GM12892 (cell line): ENCODE data around the gene SQSTM1.

ENCODE experiments used
- POLR2AphosphoS5 ChIP-seq: IDR thresholded peaks from 2 replicates; pipeline ENCODE4 v1.6.1; 2011; ENCODE audit warnings: low read depth, low read length, control low read depth
- TAF1 ChIP-seq: IDR thresholded peaks from 2 replicates; pipeline ENCODE4 v1.6.1; 2011; ENCODE audit warnings: low read depth, mild to moderate bottlenecking, control low read depth, low read length, borderline replicate concordance

DNA sequence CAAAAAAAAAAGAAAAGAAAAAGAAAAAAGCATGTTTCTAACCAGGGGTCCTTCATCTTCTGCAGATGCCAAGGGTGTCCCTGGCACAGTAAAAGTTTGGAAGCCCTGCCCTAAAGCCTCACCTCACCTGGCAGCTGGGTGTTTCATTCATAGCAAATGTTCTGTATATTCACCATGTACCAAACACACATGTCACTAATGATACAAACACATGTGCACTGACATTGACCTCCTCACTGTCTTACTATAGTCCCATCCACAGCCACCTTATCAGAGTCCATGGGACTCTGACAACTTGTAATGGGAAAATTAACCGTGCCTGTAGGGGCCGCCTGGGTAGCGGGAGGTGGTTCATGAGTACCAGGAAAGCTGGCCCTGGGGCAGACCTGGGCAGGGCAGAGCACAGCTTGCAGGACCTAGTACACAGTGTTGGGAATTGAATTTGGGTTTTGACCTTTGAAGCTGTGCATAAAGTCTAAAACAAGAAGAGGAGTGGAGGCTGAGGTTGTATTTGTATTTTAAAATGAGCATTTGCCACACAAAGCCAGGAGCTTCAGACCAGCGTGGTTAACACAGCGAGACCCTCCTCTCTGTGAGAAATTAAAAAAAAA, 7.6 kb upstream of the SQSTM1 start:
- TF ChIP-seq TAF1 (no peak), POLR2AphosphoS5 (no peak)
